GM19463 (cell line): Measurements from ENCODE around the gene PTPRCAP.
"Not testable (repeated sequence)": the region's sequence is repeated elsewhere in the genome, so short reads cannot be mapped to it uniquely, and the experiment has no call there.

Source experiments
- ATAC-seq: cut with Tn5 transposase; IDR thresholded peaks from one replicate; pipeline ENCODE4 v1.9.1; 2021; ENCODE audit warnings: mild to moderate bottlenecking, moderate library complexity; ENCODE audit not compliant: unreplicated experiment

PTPRCAP gene

DNA sequence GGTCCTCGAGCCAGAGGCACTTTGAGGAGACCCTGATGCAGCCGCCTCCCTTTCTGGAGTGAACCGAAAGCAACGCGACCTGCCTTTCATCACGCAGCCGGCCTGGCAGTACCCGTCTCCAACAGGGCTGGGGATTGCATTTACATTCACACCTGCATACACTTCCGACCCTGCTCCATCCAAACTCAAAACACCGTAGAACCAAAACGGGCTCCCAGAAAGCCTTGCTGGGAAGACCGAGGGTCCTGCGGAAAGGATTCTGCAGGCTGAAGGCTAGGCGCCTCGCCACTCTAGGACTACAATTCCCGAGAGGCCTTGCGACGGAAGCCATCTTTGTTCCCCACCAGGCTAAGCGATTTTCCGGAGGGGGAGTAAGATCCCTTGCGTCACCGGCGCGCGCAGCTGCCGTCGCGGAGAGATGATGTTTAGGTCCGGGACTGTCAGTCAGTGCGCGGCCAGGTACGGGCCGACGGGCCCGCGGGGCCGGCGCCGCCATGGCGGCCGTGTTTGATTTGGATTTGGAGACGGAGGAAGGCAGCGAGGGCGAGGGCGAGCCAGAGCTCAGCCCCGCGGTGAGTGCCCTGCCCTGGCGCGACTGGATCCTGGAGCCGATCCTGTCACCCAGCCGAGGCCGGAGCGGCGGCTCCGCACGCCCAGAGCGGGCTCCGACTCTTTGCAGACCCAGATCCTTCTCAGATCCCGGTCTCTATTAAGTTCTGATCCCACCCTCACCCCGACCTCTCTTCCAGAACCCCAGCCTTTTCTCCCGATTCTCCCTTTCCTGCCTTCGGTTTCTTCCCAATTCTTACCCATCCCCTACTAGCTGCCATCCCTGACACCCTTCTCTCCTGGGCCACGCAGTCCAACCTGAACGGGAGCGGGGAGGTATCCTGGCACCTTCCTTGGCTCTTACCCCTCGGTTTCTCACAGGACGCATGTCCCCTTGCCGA, 9.2 kb downstream of the PTPRCAP start, which contains the start of gene RPS6KB2:
RPS6KB2 (plus strand) TSS at position 443 of the 950 bp plus-strand sequence; CDS start at position 495, 52 bp downstream.
- peak; percentile 81 for ATAC-seq

DNA sequence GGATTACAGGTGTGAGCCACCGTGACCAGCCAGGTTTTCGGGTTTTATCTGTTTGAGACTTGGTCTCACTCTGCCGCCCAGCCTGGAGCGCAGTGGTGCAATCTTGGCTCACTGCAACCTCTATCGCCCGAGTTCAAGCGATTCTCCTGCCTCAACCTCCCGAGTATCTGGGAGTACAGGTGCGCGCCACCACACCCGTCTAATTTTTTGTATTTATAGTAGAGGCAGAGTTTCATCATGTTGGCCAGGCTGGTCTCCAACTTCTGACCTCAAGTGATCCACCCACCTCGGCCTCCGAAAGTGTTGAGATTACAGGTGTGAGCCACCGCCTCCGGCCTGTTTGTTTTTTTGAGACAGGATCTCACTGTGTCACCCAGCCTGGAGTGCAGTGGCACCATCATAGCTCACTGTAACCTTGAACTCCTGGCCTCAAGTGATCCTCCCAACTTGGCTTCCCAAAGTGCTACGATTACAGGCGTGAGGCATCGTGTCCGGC, 10.1 kb downstream of the PTPRCAP start:
- not testable (repeated sequence) for ATAC-seq

DNA sequence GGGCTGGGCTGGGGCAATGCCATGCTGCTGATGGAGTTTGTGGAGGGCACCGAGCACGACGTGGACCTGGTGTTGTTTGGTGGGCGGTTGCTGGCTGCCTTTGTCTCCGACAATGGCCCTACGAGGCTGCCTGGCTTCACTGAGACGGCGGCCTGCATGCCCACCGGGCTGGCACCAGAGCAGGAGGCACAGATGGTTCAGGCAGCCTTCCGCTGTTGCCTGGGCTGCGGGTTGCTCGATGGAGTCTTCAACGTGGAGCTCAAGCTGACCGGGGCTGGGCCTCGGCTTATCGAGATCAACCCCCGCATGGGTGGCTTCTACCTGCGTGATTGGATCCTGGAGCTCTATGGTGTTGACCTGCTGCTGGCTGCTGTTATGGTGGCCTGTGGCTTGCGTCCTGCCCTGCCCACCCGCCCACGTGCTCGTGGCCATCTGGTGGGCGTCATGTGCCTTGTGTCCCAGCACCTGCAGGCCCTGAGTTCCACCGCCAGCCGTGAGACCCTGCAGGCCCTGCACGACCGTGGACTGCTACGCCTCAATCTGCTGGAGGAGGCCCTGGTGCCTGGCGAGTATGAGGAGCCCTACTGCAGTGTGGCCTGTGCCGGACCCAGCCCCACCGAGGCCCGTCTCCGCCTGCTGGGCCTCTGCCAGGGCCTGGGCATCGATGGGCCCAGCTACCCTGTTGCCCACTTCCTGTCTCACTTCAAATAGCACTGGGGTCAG, 13.4 kb downstream of the PTPRCAP start:
- ATAC-seq, result no peak

DNA sequence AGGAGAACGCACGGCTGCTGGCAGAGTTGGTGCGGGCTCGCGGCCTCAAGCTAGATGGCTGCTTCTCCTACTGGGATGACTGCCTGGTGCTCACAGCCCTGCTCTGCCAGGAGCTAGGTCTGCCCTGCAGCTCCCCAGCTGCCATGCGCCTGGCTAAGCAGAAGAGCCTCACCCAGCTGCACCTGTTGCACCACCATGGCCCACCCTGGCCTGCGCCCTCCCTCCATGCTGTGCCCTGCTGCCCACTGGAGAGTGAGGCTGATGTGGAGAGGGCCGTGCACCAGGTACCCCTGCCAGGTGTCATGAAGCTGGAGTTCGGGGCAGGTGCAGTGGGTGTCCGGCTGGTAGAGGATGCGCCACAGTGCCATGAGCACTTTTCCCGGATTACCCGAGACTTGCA, 14.0 kb downstream of the PTPRCAP start:
- ATAC-seq, result no peak

DNA sequence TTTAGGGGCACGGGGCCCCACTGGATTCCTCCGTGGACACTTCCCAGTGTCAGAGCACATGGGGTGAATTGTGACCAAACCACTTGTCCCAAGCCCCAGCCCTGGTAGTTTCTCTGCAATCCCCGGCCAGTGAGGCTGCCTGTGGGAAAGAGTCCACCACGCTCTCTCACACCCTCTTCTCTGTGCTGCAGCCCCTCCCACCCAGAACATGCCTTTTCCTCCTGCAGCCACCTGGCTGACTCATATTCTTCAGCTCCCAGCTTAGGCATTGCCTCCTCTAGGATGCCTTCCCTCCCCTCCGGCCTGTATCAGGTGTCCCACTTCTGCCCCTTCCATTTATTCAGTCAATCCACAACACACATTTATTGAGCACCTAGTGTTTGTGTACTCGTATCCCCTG, 14.6 kb downstream of the PTPRCAP start:
- ATAC-seq, result no peak

DNA sequence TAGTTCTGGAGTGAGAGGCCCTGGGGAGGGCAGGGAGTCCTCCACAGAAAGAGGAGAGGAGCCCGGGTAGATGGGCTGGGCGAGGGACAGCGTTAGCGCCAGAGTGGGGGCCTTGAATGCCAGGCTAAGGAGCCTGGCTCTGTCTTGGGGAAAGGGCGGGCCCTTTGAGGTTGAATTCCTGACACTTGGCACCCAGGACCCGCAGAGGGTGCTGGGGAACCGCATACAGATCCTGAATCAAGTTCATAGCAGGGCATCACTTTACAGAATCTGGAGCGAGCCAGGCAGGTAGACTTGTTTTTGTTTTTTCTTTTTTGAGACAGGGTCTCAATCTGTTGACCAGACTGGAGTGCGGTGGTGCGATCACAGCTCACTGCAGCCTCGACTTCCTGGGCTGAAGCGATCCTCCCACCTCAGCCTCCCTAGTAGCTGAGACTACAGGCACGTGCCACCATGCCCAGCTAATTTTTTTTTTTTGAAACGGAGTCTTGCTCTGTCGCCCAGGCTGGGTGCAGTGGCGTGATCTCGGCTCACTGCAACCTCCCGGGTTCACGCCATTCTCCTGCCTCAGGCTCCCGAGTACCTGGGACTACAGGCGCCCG, 16.0 kb downstream of the PTPRCAP start:
- ATAC-seq, result peak; percentile 8

DNA sequence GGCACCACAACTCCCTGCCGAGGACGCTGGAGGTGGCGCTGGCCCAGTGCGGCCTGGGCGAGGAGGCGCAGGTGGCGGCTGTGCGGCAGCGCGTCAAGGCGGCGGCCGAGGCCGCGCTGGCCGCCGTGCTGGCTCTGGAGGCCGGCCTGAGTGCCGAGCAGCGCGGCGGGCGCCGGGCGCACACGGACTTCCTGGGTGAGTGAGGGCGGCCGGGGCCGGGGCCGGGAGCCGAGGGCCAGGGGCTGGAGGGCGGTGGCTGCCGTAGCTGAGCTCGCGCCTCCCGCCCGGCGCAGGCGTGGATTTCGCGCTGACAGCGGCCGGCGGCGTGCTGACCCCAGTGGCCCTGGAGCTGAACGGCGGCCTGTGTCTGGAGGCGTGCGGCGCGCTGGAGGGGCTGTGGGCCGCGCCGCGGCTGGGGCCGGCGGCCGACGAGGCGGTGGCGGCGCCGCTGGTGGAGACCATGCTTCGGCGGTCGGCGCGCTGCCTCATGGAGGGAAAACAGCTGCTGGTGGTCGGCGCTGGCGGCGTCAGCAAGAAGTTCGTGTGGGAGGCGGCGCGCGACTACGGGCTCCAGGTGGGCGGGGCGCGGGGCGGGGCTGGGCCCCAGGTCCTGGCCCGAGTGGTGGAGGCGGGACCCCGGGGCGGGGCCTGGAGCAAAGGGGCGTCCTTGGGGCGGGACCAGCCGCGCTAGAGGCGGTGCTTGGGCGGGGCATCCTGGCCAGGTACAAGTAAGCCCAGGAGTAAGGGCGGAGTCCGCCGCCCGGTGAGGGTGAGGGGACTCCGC, 16.6 kb downstream of the PTPRCAP start:
- ATAC-seq, result peak; percentile 88

DNA sequence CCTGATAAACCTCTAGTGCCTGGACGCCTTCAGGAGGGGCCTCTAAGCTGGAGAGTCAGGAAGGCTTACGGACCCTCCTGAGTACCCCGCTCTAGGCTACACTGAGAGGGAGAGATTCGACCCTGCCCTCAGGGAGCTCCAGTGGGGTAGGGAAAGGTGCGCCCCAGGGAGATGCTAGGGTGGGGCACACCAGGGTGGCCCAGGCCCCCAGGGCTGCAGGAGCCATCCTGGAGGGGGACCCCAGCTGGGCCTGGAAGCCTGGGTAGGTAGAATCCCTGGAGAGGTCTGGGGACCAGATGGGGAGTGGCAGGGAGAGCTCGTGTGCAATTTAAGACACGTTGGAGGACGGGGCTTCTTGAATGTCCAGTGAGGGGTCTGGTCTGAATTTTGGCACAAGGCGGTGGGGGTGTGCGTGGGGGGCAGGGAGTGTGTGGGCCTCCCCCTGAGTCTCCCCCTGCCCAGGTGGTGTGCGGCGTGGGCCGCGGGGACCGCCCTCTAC, 17.3 kb downstream of the PTPRCAP start:
- ATAC-seq, result no peak

DNA sequence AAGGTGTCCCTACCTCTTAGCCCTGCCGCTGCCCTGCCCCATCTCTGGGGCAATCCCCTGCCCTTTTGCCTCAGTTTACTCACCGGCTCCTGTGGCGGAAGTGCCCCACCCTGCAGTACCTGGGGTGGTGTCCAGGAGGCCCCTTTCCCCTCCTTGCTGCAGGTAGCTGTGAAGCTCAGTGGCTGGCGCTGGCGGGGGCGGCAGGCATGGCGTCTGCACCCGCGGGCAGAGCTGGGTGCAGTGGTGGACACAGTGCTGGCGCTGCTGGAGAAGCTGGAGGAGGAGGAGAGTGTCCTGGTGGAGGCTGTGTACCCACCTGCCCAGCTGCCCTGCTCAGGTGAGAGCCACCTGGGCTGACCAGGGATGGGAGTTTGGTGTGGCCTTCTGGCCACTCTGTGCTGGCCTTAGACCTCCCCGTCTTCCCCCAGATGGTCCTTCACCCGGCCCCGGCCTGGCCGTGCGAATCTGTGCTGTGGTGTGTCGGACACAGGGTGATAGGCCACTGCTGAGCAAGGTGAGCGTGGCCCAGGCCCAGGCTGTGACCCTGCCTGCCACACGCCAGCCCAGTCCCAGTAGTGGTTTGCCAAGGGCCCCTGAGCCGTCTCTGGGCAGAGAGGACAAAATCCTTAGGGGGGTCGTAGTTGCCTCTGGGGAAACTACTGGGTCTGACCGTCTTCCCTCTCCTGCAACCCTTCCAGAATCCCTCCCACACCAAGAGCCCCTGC, 18.0 kb downstream of the PTPRCAP start:
- ATAC-seq, result no peak

DNA sequence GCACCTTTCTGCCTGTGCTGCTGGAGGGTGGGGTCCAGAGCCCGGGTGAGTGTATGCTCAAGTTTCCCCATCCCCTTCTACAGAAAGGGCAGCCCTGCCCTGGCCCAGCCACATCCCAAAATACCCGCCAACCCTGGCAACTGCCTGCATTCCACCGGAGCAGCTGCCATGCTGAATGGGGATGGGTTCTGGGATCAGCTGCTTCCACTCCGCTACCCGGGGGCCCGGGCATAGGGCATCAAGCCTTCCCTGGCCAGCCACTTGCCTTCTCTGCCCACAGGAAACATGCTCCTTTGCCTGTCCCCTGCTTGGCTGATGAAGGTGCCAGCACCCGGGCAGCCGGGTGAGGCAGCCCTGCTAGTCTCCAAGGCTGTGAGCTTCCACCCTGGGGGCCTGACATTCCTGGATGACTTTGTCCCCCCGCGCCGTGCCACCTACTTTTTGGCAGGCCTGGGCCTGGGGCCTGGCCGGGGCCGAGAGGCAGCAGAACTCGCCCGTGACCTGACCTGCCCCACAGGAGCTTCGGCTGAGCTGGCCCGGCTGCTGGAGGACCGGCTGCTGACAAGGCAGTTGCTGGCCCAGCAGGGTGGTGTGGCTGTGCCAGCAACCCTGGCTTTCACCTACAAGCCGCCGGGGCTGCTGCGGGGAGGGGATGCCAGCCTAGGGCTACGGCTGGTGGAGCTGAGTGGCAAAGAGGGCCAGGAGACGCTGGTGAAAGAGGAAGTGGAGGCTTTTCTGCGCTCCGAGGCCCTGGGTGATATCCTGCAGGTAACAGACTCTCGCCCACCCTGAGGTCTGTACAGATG, 18.8 kb downstream of the PTPRCAP start:
- no peak for ATAC-seq

DNA sequence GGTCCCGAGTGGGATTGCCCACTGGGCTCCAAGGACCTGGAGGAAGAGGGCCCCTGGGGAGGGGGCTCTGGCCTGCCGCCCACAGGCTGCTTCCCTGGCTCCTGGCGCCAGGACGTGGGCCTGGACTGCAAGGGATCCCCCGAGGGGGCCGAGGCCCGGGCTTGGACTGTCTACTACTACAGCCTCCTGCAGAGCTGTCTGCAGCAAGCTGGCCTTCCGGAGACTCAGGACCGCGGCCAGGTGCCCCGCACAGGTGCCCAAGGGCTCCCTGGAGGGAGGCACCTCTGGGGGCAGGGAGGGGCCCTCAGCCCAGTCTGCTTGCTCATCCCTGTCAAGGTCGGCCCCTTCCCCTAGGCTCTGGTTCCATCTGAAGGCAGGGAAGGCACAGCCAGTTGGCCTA, 20.1 kb downstream of the PTPRCAP start:
- ATAC-seq, result no peak

DNA sequence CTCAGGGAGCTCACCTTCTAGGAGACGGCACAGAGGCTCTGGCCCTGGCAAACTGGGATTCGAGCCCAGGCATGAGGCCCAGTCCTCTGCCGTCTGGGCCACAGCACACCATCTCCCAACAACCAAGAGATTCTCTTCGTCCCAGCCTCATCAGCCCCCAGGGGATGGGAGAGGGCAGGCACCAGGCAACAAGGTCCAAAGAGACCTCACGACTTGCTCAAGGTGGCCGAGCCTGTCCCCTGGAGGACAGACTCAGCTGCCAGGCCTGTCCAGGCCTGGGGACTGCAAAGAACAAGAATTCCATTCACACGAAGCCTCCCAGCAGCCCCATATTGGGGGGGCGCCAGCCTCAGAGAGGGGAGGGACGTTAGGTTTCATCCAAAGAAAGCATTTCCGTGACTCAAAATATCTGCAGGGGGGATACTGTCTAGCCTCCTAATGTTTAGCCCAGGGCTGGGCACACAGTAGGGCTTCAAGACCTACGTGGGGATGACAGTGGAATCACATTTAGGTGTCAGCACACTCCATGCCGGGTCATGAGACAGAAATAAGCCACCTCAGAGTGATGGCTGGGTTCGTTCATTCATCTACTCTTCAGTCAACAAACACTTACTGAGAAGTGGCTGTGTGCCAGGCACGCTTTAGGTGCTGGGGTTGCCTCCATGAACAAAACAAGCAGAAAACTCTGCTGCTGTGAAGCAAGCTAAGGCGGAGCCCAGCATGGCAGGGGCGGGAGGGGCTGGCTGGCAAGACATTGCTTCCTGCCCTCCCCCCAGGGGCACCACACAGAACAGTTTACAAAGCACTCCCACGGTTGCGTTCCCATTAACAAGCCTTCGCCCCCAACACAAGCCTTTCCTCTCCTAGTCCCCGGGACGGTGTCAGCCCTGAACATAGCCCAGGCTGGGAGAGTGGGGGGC, 20.8 kb downstream of the PTPRCAP start:
- ATAC-seq, result no peak

DNA sequence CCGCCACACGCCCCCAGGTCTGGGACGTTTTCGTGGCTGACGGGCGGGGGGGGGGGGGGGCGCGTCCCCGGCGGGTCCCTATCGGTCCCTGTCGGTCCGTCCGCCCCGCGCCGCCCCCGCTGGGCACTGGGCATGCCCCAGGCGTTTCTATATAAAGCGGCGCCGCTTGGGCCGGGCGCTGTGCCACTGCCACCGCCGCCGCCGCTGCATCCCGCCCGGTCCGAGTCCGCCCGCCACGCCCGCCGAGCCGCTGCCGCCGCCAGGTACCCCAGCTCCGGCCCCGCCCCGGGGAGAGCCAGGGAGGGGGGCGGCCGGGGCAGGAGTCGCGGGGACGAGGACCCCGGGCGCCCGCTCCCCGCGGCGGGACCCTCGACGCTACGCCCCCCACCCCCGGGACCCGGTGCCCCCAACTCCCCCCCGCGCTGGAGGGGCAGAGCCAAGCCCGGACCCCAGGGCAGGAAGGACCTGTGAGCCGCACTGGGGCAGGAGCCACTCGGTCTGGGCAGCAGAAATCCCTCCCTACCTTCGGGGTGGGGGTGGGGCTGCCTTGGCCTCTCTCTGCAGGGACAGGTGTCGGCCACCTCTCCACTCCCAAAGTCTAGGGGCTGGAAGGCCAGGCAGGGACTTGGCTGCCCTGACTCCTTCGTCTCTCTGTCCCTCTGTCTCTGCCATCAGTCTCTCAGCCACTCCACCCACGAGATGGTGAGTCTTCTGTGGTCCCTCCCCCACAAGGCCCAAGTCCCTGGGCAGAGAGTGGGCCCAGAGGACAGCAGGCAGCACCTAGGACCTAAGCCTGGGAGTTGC, 21.8 kb downstream of the PTPRCAP start, which contains the start of gene CARNS1:
CARNS1 (plus strand) TSS at position 178 of the 804 bp plus-strand sequence; CDS start at position 700, 522 bp downstream.
- ATAC-seq, result no peak

DNA sequence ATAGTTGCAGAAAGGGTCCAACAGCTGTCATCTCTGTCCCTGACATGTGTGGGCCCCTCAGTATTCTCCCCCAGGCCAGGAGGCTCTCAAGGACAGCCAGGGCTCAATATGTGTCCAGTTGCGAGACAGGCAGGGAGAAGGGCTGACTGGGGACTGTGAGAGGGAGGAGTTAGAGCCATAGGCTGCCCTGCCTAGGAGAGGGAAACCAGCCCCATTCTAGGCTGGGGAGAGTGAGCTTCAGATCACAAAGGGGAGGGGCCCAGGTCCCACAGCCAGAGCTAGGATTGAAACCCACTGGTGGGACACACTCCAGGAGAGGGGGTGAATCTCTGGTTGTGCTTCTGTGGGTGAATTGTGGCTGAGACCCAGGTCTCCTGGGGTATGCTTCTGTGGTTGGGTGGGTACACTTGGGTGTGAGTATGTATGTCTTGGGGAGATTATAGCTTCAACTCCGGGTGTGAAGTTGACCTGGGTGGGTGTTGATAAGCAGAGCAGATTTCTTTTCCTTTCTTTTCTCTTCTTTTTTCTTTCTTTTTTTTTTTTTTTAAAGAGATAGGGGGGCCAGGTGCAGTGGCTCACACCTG, 24.1 kb downstream of the PTPRCAP start:
- no peak for ATAC-seq

DNA sequence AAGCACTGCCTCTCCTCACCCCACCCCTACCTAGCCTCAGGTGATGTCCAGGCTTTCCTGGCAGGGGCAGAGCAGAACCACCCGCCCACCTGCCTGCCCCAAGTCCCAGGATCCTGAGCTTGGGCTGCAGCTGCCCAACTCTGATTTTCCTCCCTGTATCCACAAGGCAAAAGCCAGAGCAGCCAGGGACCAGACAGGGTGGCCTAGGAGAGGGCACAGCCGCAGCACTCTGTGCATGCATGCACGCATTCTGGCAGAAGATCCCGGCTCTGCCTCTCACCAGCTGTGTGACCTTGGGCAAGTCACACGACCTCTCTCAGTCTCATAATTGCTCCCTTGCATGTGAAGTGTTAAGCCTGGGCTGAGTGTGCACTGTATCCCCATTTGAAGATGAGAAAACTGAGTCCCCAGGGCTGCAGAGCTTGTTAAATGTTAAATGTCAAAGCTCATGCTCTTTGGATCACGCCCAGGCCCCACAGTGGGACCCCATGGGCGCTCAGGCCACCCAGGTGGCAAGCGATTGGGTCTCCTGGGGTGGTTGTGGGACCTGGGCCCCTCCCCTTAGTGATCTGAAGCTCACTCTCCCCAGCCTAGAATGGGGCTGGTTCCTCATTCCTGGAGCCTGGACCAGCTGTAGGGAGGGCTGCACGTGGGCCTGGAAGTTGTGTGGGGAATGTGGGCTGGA, 24.8 kb downstream of the PTPRCAP start:
- ATAC-seq, result no peak

DNA sequence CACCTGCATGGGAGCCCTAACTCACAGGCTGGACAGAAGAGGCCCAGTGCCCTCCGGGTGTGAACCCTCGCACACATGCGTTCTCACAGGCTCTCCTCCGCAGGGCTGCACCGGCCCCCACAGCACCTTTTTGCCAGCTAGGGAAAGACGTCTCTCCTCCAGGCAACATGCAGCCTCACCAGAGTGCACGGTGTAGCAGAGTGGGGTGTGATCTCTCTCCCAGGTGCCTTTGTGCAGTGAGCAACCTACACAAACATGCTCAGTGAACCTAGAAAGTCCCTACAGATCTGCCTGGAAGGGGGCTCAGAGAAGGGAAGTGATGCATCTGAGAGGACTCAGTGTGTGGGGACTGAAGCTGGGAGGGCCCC, 25.7 kb downstream of the PTPRCAP start:
- no peak for ATAC-seq
